GM18508 (cell line): ENCODE data around the gene MT2A.
"Not testable (repeated sequence)": the region's sequence is repeated elsewhere in the genome, so short reads cannot be mapped to it uniquely, and the experiment has no call there.

Experiments
- ATAC-seq: cut with Tn5 transposase; IDR thresholded peaks from one replicate; pipeline ENCODE4 v1.9.1; 2021; ENCODE audit warnings: moderate number of reproducible peaks; ENCODE audit not compliant: insufficient read depth, unreplicated experiment

The MT2A gene

DNA sequence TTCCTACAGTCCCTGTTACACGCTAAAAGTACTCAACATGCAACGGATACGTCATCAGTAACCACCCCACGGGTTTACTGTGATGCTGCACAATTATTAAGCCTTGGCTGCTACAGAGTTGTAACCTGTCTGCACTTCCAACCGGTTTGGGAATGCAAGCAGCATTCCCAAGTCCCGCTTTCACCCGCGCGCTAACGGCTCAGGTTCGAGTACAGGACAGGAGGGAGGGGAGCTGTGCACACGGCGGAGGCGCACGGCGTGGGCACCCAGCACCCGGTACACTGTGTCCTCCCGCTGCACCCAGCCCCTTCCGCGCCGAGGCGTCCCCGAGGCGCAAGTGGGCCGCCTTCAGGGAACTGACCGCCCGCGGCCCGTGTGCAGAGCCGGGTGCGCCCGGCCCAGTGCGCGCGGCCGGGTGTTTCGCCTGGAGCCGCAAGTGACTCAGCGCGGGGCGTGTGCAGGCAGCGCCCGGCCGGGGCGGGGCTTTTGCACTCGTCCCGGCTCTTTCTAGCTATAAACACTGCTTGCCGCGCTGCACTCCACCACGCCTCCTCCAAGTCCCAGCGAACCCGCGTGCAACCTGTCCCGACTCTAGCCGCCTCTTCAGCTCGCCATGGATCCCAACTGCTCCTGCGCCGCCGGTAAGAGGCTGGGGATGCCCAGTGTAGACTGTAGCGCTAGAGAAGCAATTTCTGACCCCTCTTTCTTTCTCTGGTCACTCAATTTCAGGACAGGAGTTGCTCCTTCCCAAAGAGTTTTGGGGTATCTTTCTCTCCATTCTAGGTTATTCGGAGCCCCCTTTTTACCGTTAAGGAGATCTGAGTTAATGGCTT lies at the start of gene MT2A:
TSS of gene MT2A (plus strand) at position 542 of the 833 bp plus-strand sequence. CDS start at position 614, 72 bp downstream.
- ATAC-seq: peak; percentile 47

DNA sequence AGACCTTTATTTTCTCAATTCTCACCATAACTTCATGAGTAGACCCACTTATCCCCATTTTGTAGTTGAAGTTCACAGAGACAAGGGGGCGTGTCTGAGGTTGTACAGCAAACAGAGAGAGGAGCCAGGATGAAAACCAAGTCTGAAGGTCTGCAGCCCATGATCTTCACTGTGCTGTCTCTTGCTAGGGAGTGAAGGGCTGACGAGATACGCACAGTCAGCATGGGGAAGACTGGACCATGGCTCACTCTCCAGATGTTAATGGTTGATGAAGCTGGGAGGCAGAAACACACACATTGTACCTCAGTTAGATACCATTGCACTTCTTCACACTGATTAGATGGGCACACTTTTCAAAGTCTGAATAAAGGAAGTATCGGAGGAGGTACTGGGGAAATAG lies 49.3 kb upstream of the MT2A start:
- ATAC-seq: no peak

DNA sequence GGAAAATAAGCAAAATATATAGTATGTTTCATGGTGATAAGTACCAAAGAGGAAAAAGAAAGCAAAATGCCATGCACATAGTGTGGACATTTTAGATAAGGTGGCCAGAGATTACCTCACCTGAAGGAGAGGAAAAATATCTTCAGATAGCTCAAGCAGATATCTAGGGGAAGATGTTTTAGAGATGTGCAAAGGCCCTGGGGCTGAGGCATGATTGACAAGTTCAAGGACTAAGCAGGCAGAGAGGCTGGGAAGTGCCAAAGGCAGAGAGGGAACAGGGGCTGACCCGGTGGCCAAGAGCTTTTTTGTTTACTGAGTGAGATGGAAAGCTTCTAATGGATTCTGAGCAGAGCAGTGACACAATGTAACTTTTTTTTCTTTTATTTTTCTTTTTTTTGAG lies 47.9 kb upstream of the MT2A start:
- ATAC-seq: no peak

DNA sequence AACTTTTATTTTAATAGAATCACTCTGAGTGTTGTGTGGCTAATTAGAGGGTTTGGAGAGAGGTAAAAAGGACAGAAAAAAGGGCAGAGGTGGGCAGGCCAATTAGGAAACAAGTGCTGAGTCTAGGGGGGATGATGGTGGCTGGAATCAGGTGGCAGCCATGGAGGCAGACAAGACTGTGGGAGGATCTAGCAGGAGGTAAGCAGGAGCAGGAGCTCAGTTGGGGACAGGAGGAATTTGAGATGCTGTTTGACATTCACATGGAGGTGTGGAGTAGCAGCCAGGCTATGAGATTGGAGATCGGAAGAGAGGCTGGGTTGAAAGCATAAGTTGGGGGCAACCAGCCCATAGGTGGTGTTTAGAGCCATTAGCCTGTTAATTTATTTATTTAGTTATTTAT lies 47.3 kb upstream of the MT2A start:
- no peak for ATAC-seq

- ATAC-seq: no peak
Measured at GRCh38 chr16:56564793-56565477, 43.4 kb upstream of the MT2A start, which contains the start of gene MT4. MT4 (plus strand) TSS chr16:56565073; CDS start chr16:56565129, 56 bp downstream.

DNA sequence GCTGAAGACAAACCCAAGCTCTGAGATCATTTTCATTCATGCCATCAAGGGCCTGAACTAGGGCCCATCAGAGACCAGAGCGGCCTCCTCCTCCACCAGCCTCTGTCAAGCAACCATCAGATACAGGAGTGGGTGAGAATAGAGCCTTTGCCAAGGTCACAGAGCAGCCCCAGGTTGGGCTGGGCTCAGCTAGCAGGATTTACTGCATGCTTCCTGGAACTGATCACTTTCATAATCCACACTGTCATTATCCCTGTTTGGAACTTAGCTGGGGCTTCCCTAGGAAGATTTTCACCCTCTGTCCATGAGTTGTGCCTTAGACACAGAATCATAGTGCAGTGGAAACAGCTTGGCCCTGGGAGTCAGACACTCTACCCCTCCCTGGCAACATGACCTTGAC lies 38.4 kb upstream of the MT2A start:
- no peak for ATAC-seq

DNA sequence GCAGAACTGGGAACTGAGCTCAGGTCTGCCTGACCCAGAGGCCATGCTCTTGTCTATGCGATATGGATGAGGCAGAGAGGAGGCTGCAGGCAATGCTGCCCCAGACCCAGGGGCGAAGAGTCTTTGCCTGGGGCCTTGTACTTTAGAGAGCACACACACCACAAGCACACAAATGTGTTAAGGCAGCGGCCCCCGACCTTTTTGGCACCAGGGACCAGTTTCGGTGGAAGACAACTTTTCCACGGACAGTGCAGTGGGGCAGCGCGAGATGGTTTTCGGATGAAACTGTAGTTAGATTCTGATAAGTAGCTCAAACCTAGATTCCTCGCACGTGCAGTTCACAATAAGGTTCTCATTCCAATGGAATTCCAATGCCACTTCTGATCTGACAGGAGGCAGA lies 36.9 kb upstream of the MT2A start:
- ATAC-seq: no peak

GRCh38 chr16:56574625-56575024 lies 33.8 kb upstream of the MT2A start:
- no peak for ATAC-seq

DNA sequence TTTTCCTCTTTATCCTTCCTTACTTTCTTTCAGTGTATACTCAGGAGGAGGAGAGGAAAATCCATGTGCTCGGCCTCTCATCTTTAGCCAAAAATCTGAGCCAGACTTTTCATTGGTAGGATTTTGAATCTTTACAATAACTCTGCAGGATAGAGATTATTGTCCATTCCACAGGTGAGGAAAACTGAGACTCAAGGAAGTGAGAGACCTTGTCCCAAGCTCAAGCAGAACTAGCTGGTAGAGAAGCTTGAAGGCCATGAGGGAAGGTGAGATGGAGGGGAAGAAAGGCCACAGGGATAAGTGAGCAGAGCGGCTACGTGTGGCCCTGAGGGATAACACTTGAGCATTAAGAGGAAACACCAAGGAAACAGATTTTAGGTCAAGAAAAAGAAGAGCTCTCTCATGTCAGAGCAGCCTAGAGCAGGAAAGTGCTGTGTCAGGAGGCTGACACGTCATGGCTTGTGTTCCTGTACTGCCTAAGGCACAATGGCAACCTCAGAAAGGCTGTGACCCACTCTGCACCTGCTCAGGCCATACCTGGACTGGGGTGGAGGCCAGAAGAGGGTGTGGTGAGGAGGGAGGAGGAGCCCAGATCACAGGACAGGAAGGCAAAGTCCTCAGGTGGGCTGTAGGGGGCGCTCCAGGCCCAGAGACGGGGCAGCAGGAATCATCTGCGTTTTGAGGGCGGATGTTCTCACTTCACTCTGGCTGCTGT lies 31.6 kb upstream of the MT2A start:
- ATAC-seq: no peak

- no peak for ATAC-seq
Measured at GRCh38 chr16:56577300-56577625, 31.1 kb upstream of the MT2A start.

GRCh38 chr16:56580391-56581048 lies 27.9 kb upstream of the MT2A start:
- no peak for ATAC-seq

- ATAC-seq: not testable (repeated sequence)
Measured at GRCh38 chr16:56582911-56583310, 25.5 kb upstream of the MT2A start.

GRCh38 chr16:56583351-56584168 lies 24.8 kb upstream of the MT2A start:
- no peak for ATAC-seq

GRCh38 chr16:56584276-56584675 lies 24.1 kb upstream of the MT2A start:
- ATAC-seq: no peak

GRCh38 chr16:56588781-56589140 lies 19.6 kb upstream of the MT2A start:
- ATAC-seq: no peak

- no peak for ATAC-seq
Measured at GRCh38 chr16:56589141-56590039, 19.0 kb upstream of the MT2A start, which contains the start of gene MT3. MT3 (plus strand) TSS chr16:56589528; CDS start chr16:56589591, 63 bp downstream.

GRCh38 chr16:56591377-56592060 lies 16.9 kb upstream of the MT2A start:
- ATAC-seq: no peak

- no peak for ATAC-seq
Measured at GRCh38 chr16:56593573-56594291, 14.7 kb upstream of the MT2A start.
